Progenitor cell of endocrine pancreas (in vitro differentiated cells): Measurements from ENCODE around the gene PRELP. TPM values are rescaled to one million over a fixed set of nuclear protein-coding genes. Genes with fewer than 3 reads are reported as not detected.

Experiments
- DNase-seq: peaks from one replicate; pipeline ENCODE4 v3.0.0; 2021; ENCODE audit warnings: low spot score; ENCODE audit not compliant: unreplicated experiment
- H3K27ac Mint-ChIP-seq: 2 replicates; pipeline ENCODE4 v1.8.0; 2021; ENCODE audit warnings: mild to moderate bottlenecking, moderate library complexity, mixed read lengths
- H3K27me3 Mint-ChIP-seq: 2 replicates; pipeline ENCODE4 v1.8.0; 2021; ENCODE audit warnings: mixed read lengths
- H3K36me3 Mint-ChIP-seq: 2 replicates; pipeline ENCODE4 v1.8.0; 2022; ENCODE audit warnings: mixed read lengths; ENCODE audit not compliant: insufficient read depth
- H3K4me1 Mint-ChIP-seq: 2 replicates; pipeline ENCODE4 v1.8.0; 2021; ENCODE audit warnings: low read depth, mixed read lengths
- H3K4me3 Mint-ChIP-seq: 2 replicates; pipeline ENCODE4 v1.8.0; 2021; ENCODE audit warnings: low read depth, mild to moderate bottlenecking, moderate library complexity, mixed read lengths
- H3K9me3 Mint-ChIP-seq: 2 replicates; pipeline ENCODE4 v1.8.0; 2021; ENCODE audit warnings: low read depth, mixed read lengths
- CTCF ChIP-seq: fragments of 200-600 bp; sonication (generic); IDR thresholded peaks from one replicate; pipeline ENCODE4 v1.5.0; 2021; ENCODE audit warnings: antibody characterized with exemption, mild to moderate bottlenecking; ENCODE audit not compliant: unreplicated experiment
- total RNA-seq: library from RNA; stranded (reverse); gene quantifications from 2 replicates; pipeline ENCODE4 v1.2.1, GENCODE V29; 2021

The PRELP gene
- total RNA-seq, 1 donor from 2014 or later: 0.14 TPM

GRCh38 chr1:203519053-203519840 lies 43.6 kb downstream of the PRELP start:
- Mint-ChIP-seq H3K36me3 (no peaks in the 10 kb centered on the region), H3K9me3 (no peaks in the 10 kb centered on the region), H3K27me3 (peaks cover 27% of the 10 kb centered on the region), H3K4me3 (no peak overlapping the region), H3K4me1 (peaks cover 26% of the 10 kb centered on the region), H3K27ac (peak overlapping the region; percentile 58)
- no peak for TF ChIP-seq CTCF
- DNase-seq: no peak

- H3K4me3 Mint-ChIP-seq: no peak overlapping the region
- peaks cover 28% of the 10 kb centered on the region for H3K27me3 Mint-ChIP-seq
- H3K9me3 Mint-ChIP-seq: no peaks in the 10 kb centered on the region
- no peak overlapping the region for H3K27ac Mint-ChIP-seq
- no peaks in the 10 kb centered on the region for H3K36me3 Mint-ChIP-seq
- no peak for DNase-seq
- no peak for TF ChIP-seq CTCF
- H3K4me1 Mint-ChIP-seq: peaks cover 21% of the 10 kb centered on the region
Measured at GRCh38 chr1:203519896-203520295, 44.3 kb downstream of the PRELP start.

GRCh38 chr1:203520315-203520714 lies 44.7 kb downstream of the PRELP start:
- DNase-seq: no peak
- TF ChIP-seq CTCF: no peak
- peaks cover 20% of the 10 kb centered on the region for H3K4me1 Mint-ChIP-seq
- peak overlapping the region; percentile 43 for H3K27ac Mint-ChIP-seq
- no peaks in the 10 kb centered on the region for H3K9me3 Mint-ChIP-seq
- H3K27me3 Mint-ChIP-seq: peaks cover 25% of the 10 kb centered on the region
- no peaks in the 10 kb centered on the region for H3K36me3 Mint-ChIP-seq
- no peak overlapping the region for H3K4me3 Mint-ChIP-seq

GRCh38 chr1:203521074-203521794 lies 45.6 kb downstream of the PRELP start:
- no peak for DNase-seq
- Mint-ChIP-seq H3K9me3 (no peaks in the 10 kb centered on the region), H3K36me3 (no peaks in the 10 kb centered on the region), H3K27me3 (peaks cover 26% of the 10 kb centered on the region), H3K4me1 (peaks cover 18% of the 10 kb centered on the region), H3K4me3 (no peak overlapping the region), H3K27ac (peak overlapping the region; percentile 86)
- no peak for TF ChIP-seq CTCF

GRCh38 chr1:203521812-203522211 lies 46.2 kb downstream of the PRELP start:
- TF ChIP-seq CTCF: no peak
- no peaks in the 10 kb centered on the region for H3K9me3 Mint-ChIP-seq
- H3K36me3 Mint-ChIP-seq: no peaks in the 10 kb centered on the region
- DNase-seq: no peak
- H3K4me1 Mint-ChIP-seq: peaks cover 16% of the 10 kb centered on the region
- H3K27me3 Mint-ChIP-seq: peaks cover 26% of the 10 kb centered on the region
- no peak overlapping the region for H3K27ac Mint-ChIP-seq
- no peak overlapping the region for H3K4me3 Mint-ChIP-seq
